SH-SY5Y (cell line): ENCODE data around the gene RNPS1.

Experiments
- GATA2 ChIP-seq: IDR thresholded peaks from 2 replicates; pipeline ENCODE4 v1.6.1; 2011; ENCODE audit warnings: mild to moderate bottlenecking, low read depth, low read length
- GATA3 ChIP-seq: IDR thresholded peaks from 2 replicates; pipeline ENCODE4 v1.6.1; 2011; ENCODE audit warnings: low read depth, mild to moderate bottlenecking, low read length, moderate library complexity

DNA sequence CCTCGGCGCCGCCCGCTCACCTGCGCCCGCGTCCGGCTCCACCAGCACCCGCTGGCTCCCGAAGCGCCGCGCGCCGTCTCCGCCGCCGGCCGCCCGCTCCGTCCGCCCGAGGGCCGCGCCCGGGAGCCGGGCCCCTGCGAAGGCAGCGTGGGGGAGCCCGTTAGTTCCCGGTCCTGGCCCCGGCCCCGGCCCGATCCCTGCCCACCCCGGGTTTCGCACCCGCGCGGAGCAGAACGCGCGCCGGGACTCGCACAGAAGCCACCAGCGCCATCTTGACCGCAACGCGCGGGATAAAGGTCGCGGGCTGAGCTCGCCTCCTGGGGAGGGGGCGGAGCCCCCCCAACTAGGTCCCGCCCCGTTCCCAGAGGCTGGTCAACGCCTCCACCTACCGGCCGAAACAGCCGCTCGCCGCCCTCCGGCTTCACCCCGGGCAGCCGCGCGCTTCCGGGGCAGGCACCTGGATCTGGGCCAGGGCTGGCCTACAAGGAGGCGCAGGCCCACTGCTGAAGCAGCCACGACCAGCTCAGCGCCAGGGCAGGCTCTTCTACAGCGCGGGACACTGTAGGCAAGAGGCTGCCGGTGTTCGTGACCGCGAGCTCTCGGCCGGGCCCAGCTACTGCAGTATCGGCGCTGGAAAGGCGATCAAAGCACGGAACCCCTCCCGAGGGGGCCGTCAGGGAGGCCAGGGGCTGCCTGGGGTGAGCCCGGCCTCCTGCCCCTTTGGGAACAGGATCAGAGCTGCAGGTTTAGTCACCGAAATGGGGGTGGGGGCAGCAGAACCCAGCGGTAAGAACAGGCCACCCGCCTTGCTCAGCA lies 16.4 kb downstream of the RNPS1 start, which contains the start of gene ECI1:
- no peak for TF ChIP-seq GATA2
- no peak for TF ChIP-seq GATA3
